ENCODE results near the gene LCN2.

LCN2 gene

GRCh38 chr9:128120061-128120740 is 29.1 kb upstream of the LCN2 start:
- no peak for TF ChIP-seq CTCF (IDR thresholded peaks at IDR 0.05; ENCODE audit: insufficient read depth, missing control alignments)
- DNase-seq (ENCODE audit: insufficient read length, low spot score) (no peak), FAIRE-seq (no peak)

- TF ChIP-seq CTCF (IDR thresholded peaks at IDR 0.05; ENCODE audit: insufficient read depth, missing control alignments), result no peak
- no peak for FAIRE-seq
- no peak for DNase-seq (ENCODE audit: insufficient read length, low spot score)
These were observed 28.4 kb upstream of the LCN2 start for GRCh38 chr9:128120741-128121465.

- TF ChIP-seq CTCF (IDR thresholded peaks at IDR 0.05; ENCODE audit: insufficient read depth, missing control alignments), result no peak
- FAIRE-seq (no peak), DNase-seq (ENCODE audit: insufficient read length, low spot score) (no peak)
These were observed 27.8 kb upstream of the LCN2 start for GRCh38 chr9:128121466-128121810.

- FAIRE-seq (no peak), DNase-seq (ENCODE audit: insufficient read length, low spot score) (peak; percentile 4)
- no peak for TF ChIP-seq CTCF (IDR thresholded peaks at IDR 0.05; ENCODE audit: insufficient read depth, missing control alignments)
These were observed 27.1 kb upstream of the LCN2 start for GRCh38 chr9:128121924-128122808.

- FAIRE-seq, result no peak
- no peak for DNase-seq (ENCODE audit: insufficient read length, low spot score)
- TF ChIP-seq CTCF (IDR thresholded peaks at IDR 0.05; ENCODE audit: insufficient read depth, missing control alignments), result no peak
These were observed 26.5 kb upstream of the LCN2 start for GRCh38 chr9:128122809-128123175.

- no peak for TF ChIP-seq CTCF (IDR thresholded peaks at IDR 0.05; ENCODE audit: insufficient read depth, missing control alignments)
- no peak for DNase-seq (ENCODE audit: insufficient read length, low spot score)
- no peak for FAIRE-seq
These were observed 25.7 kb upstream of the LCN2 start for GRCh38 chr9:128123451-128124080.

Measured in D721Med (cell line).